Retinal pigment epithelial cell (primary cell): Measurements from ENCODE around the gene FBXW11.
"Not testable (repeated sequence)": the region's sequence is repeated elsewhere in the genome, so short reads cannot be mapped to it uniquely, and the experiment has no call there.

Source experiments
- DNase-seq: peaks from one replicate; pipeline ENCODE4 v3.0.0-alpha.2; 2010; ENCODE audit warnings: low read depth
- H3K4me3 ChIP-seq: 2 replicates; pipeline ENCODE4 v1.5.1; 2011; ENCODE audit warnings: mild to moderate bottlenecking, low read length, control low read depth, moderate library complexity
- CTCF ChIP-seq: conservative IDR thresholded peaks from 2 replicates; pipeline ENCODE4 v1.5.1; 2011; ENCODE audit warnings: low read depth, low read length, control low read depth, inconsistent platforms

Gene FBXW11

GRCh38 chr5:172043865-172044264 lies 37.4 kb upstream of the FBXW11 start:
- H3K4me3 ChIP-seq: no peak overlapping the region
- TF ChIP-seq CTCF: no peak
- DNase-seq: no peak

- no peak for DNase-seq
- H3K4me3 ChIP-seq: no peak overlapping the region
- TF ChIP-seq CTCF: no peak
These were observed 35.7 kb upstream of the FBXW11 start for GRCh38 chr5:172042183-172042582.

- H3K4me3 ChIP-seq: no peak overlapping the region
- no peak for DNase-seq
- TF ChIP-seq CTCF: no peak
These were observed 31.7 kb upstream of the FBXW11 start for GRCh38 chr5:172038167-172038566.

- no peak for TF ChIP-seq CTCF
- no peak overlapping the region for H3K4me3 ChIP-seq
- no peak for DNase-seq
These were observed 28.6 kb upstream of the FBXW11 start for GRCh38 chr5:172035049-172035448.

GRCh38 chr5:172031894-172032461 lies 25.5 kb upstream of the FBXW11 start:
- no peak for DNase-seq
- H3K4me3 ChIP-seq: no peak overlapping the region
- no peak for TF ChIP-seq CTCF

GRCh38 chr5:172029876-172030275 lies 23.4 kb upstream of the FBXW11 start:
- TF ChIP-seq CTCF: no peak
- no peak for DNase-seq

GRCh38 chr5:172028167-172028566 lies 21.7 kb upstream of the FBXW11 start:
- H3K4me3 ChIP-seq: no peak overlapping the region
- no peak for TF ChIP-seq CTCF
- DNase-seq: no peak

More at GRCh38 chr5:172029876-172030275, 23.4 kb upstream of the FBXW11 start:
- no peak overlapping the region for H3K4me3 ChIP-seq

GRCh38 chr5:172020110-172020786 lies 13.8 kb upstream of the FBXW11 start:
- not testable (repeated sequence) for H3K4me3 ChIP-seq, DNase-seq
